Measurements from ENCODE around the gene EDEM3. TPM values are rescaled to one million over a fixed set of nuclear protein-coding genes. Genes with fewer than 3 reads are reported as not detected.

The EDEM3 gene
- total and polyA plus RNA-seq, 2 experiments from 2014 or later = 20.8 to 41.4 TPM

GRCh38 chr1:184801503-184801902 lies 46.8 kb upstream of the EDEM3 start:
- Histone ChIP-seq H3K4me1 (ENCODE audit: insufficient read depth) (peaks cover 16% of the 10 kb centered on the region), H4K20me1 (ENCODE audit: insufficient read depth) (no peaks in the 10 kb centered on the region), H3K79me2 (ENCODE audit: insufficient read depth) (no peaks in the 10 kb centered on the region), H3K9ac (no peak overlapping the region), H2AFZ (no peak overlapping the region), H3K36me3 (ENCODE audit: low read depth) (no peaks in the 10 kb centered on the region), H3F3A (ENCODE audit: insufficient read depth) (peaks cover 12% of the 10 kb centered on the region; the same call in 1 of the 2 replicates), H3K4me2 (ENCODE audit: unreplicated experiment) (peak overlapping the region; percentile 5), H3K27ac (no peak overlapping the region), H3K9me2 (ENCODE audit: insufficient read depth) (no peaks in the 10 kb centered on the region), H3K4me3 (no peak overlapping the region), H3K27me3 (replicated peaks; ENCODE audit: insufficient read depth) (no peaks in the 10 kb centered on the region), H3K9me3 (ENCODE audit: low read depth) (no peaks in the 10 kb centered on the region)
- no peak for TF ChIP-seq EZH2phosphoT487 (IDR thresholded peaks at IDR 0.05; ENCODE audit: insufficient read depth, low read depth)
- no peak for TF ChIP-seq EZH2 (IDR thresholded peaks at IDR 0.05; ENCODE audit: insufficient read depth, poor library complexity, severe bottlenecking)
- peak; percentile 72 for DNase-seq
- in situ Hi-C loops (cut with MboI) = loop anchor here (25.0 kb wide), 2 partner anchors 361 to 886 kb away; partner anchors contain the start of genes SWT1 and TRMT1L
- WGBS, 2 experiments (ENCODE audit: low coverage in 1 of 2, low lambda C conversion rate in 2 of 2, missing lambda C conversion rate in 2 of 2) = 31 to 69% methylated on average over 1 of the region's 1 CpG

- no peak for TF ChIP-seq EZH2 (IDR thresholded peaks at IDR 0.05; ENCODE audit: insufficient read depth, poor library complexity, severe bottlenecking)
- in situ Hi-C loops (cut with MboI) = loop anchor here (25.0 kb wide), 2 partner anchors 361 to 886 kb away; partner anchors contain the start of genes SWT1 and TRMT1L
- Histone ChIP-seq H3K27ac (no peak overlapping the region), H3K9me2 (ENCODE audit: insufficient read depth) (no peaks in the 10 kb centered on the region), H3K79me2 (ENCODE audit: insufficient read depth) (no peaks in the 10 kb centered on the region), H3K9ac (no peak overlapping the region), H3K4me2 (ENCODE audit: unreplicated experiment) (no peak overlapping the region), H3K27me3 (replicated peaks; ENCODE audit: insufficient read depth) (no peaks in the 10 kb centered on the region), H4K20me1 (ENCODE audit: insufficient read depth) (no peaks in the 10 kb centered on the region), H3K36me3 (ENCODE audit: low read depth) (no peaks in the 10 kb centered on the region), H3F3A (ENCODE audit: insufficient read depth) (peaks cover 12% of the 10 kb centered on the region; the same call in 1 of the 2 replicates), H3K9me3 (ENCODE audit: low read depth) (no peaks in the 10 kb centered on the region), H2AFZ (no peak overlapping the region), H3K4me1 (ENCODE audit: insufficient read depth) (peaks cover 16% of the 10 kb centered on the region), H3K4me3 (no peak overlapping the region)
- DNase-seq = no peak
- WGBS, 2 experiments (ENCODE audit: low coverage in 1 of 2, low lambda C conversion rate in 2 of 2, missing lambda C conversion rate in 2 of 2) = 97 to 98% methylated on average over 3 of the region's 3 CpGs
Measured at GRCh38 chr1:184800876-184801275, 46.2 kb upstream of the EDEM3 start.

GRCh38 chr1:184793967-184794366 lies 39.3 kb upstream of the EDEM3 start:
- Histone ChIP-seq H2AFZ (no peak overlapping the region), H3K9me3 (ENCODE audit: low read depth) (no peaks in the 10 kb centered on the region), H3K27me3 (replicated peaks; ENCODE audit: insufficient read depth) (no peaks in the 10 kb centered on the region), H3K9me2 (ENCODE audit: insufficient read depth) (no peaks in the 10 kb centered on the region), H3K4me1 (ENCODE audit: insufficient read depth) (peaks cover 43% of the 10 kb centered on the region), H4K20me1 (ENCODE audit: insufficient read depth) (no peaks in the 10 kb centered on the region), H3K4me3 (no peak overlapping the region), H3K4me2 (ENCODE audit: unreplicated experiment) (no peak overlapping the region), H3K79me2 (ENCODE audit: insufficient read depth) (no peaks in the 10 kb centered on the region), H3K27ac (no peak overlapping the region), H3K36me3 (ENCODE audit: low read depth) (no peaks in the 10 kb centered on the region), H3F3A (ENCODE audit: insufficient read depth) (peaks cover 37% of the 10 kb centered on the region), H3K9ac (no peak overlapping the region)
- WGBS, 2 experiments (ENCODE audit: low coverage in 1 of 2, low lambda C conversion rate in 2 of 2, missing lambda C conversion rate in 2 of 2) = 73 to 87% methylated on average over 3 of the region's 3 CpGs
- no peak for DNase-seq
- TF ChIP-seq EZH2 (IDR thresholded peaks at IDR 0.05; ENCODE audit: insufficient read depth, poor library complexity, severe bottlenecking) (no peak), EZH2phosphoT487 (IDR thresholded peaks at IDR 0.05; ENCODE audit: insufficient read depth, low read depth) (no peak)
- in situ Hi-C loops (cut with MboI) = no loop called here

- Histone ChIP-seq H3K79me2 (ENCODE audit: insufficient read depth) (no peaks in the 10 kb centered on the region), H3K27ac (peak overlapping the region; percentile 94), H4K20me1 (ENCODE audit: insufficient read depth) (no peaks in the 10 kb centered on the region), H3K4me1 (ENCODE audit: insufficient read depth) (peaks cover 43% of the 10 kb centered on the region), H3K36me3 (ENCODE audit: low read depth) (no peaks in the 10 kb centered on the region), H3F3A (ENCODE audit: insufficient read depth) (peaks cover 37% of the 10 kb centered on the region), H3K9me2 (ENCODE audit: insufficient read depth) (no peaks in the 10 kb centered on the region), H3K27me3 (replicated peaks; ENCODE audit: insufficient read depth) (no peaks in the 10 kb centered on the region), H3K4me3 (peak overlapping the region; percentile 17), H3K4me2 (ENCODE audit: unreplicated experiment) (peak overlapping the region; percentile 74), H2AFZ (peak overlapping the region; percentile 65), H3K9ac (peak overlapping the region; percentile 75), H3K9me3 (ENCODE audit: low read depth) (no peaks in the 10 kb centered on the region)
- TF ChIP-seq EZH2phosphoT487 (IDR thresholded peaks at IDR 0.05; ENCODE audit: insufficient read depth, low read depth) (no peak), EZH2 (IDR thresholded peaks at IDR 0.05; ENCODE audit: insufficient read depth, poor library complexity, severe bottlenecking) (no peak)
- in situ Hi-C loops (cut with MboI) = no loop called here
- WGBS, 2 experiments (ENCODE audit: low coverage in 1 of 2, low lambda C conversion rate in 2 of 2, missing lambda C conversion rate in 2 of 2) = 2% methylated on average over 5 of the region's 5 CpGs
- peak; percentile 99 for DNase-seq
Measured at GRCh38 chr1:184792450-184792969, 37.9 kb upstream of the EDEM3 start.
